GM19324 (cell line): ENCODE results near the gene LRRIQ1.
"Not testable (repeated sequence)": the region's sequence is repeated elsewhere in the genome, so short reads cannot be mapped to it uniquely, and the experiment has no call there.

ENCODE experiments used
- ATAC-seq: cut with Tn5 transposase; IDR thresholded peaks from one replicate; pipeline ENCODE4 v1.9.1; 2021; ENCODE audit warnings: mild to moderate bottlenecking, moderate library complexity; ENCODE audit not compliant: unreplicated experiment, low FRiP score

Gene LRRIQ1

DNA sequence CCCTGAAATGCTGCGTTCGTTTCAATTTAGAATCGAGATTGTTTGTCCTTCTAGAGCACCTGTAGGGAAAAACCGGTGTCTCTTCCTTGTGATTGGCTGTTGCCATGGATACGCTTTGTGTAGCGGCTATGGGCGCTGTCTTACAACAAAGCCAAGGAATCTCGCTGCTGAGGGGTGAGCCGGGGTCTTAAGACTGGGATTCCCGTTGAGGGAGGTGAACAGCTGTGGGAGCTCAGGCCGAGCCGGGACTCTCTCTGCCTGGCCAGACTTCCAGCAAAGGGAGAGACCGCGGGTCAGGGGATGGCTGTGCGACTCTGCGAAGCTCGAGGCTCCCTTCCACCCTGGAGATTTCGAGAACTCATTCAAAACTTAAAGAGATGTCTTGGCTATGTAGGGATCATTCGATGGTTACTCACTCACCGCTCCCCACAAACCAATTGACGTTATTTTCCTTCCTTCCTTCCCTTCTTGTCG, at the start of gene LRRIQ1, which contains the start of gene TSPAN19:
Gene LRRIQ1 (plus strand): TSS at position 118 of the 474 bp plus-strand sequence. CDS start 1,826 bp downstream, outside the sequence.
Gene TSPAN19 (minus strand): TSS at position 44 of the 474 bp plus-strand sequence. CDS start 6,331 bp downstream, outside the sequence.
- peak; percentile 93 for ATAC-seq

- ATAC-seq, result no peak
Observed at GRCh38 chr12:84986586-84986985, 49.6 kb upstream of the LRRIQ1 start.

DNA sequence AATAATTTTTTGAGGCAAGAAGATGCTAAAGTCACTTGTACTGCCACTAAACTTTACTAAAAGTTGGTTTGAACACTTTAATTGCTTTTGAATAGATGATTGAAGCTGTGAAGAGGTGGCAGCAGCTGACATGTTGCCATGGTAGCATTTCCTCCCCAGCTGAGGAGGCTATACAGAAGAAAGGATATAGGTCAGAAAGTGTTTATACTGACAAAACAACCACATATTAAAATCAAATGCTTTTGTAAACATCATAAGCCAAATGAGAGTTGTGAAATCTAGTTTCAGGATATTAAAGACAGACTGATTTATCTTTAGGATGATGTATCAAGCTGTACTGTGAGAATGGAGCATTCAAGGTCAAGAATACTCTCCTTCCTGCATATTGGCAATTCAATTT, 41.7 kb upstream of the LRRIQ1 start:
- no peak for ATAC-seq

DNA sequence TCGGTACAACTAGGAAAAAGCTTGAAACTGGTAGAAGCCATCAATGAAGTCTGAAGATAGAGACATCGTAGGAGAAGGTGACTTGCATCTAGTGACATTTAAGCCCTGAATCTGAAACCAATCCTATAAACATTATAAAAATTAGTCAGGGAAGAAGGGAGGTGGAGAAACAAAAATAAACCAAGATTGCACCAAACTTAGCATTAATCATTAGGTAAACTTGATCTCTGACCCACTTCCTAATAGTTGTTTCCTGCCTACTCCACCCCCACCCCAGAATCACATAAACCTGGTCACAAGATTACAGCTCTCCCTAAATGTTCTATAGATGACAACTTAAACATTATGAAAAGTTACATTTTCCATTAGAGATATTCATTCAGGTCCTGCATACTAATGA, 40.5 kb upstream of the LRRIQ1 start:
- ATAC-seq, result no peak

- no peak for ATAC-seq
Observed at GRCh38 chr12:84996759-84997158, 39.4 kb upstream of the LRRIQ1 start.

GRCh38 chr12:84998341-84998740, 37.8 kb upstream of the LRRIQ1 start:
- no peak for ATAC-seq

- no peak for ATAC-seq
Observed at GRCh38 chr12:85000729-85001128, 35.4 kb upstream of the LRRIQ1 start.

- no peak for ATAC-seq
Observed at GRCh38 chr12:85002778-85003296, 33.3 kb upstream of the LRRIQ1 start.

DNA sequence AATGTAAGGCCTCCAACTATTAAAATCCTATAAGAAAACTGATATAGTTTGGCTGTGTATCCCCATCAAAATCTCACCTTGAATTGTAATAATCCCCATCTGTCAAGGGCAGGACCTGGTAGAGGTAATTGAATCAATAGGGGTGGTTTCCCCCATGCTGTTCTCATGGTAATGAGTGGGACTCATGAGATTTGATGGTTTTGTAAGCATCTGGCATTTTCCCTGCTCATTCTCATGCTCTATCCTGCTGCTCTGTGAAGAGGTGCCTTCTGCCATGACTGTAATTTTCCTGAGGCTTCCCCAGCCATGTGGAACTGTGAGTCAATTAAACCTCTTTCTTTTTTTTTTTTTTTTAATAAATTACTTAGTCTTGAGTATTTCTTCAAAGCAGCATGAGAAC, 31.9 kb upstream of the LRRIQ1 start:
- ATAC-seq, result no peak

DNA sequence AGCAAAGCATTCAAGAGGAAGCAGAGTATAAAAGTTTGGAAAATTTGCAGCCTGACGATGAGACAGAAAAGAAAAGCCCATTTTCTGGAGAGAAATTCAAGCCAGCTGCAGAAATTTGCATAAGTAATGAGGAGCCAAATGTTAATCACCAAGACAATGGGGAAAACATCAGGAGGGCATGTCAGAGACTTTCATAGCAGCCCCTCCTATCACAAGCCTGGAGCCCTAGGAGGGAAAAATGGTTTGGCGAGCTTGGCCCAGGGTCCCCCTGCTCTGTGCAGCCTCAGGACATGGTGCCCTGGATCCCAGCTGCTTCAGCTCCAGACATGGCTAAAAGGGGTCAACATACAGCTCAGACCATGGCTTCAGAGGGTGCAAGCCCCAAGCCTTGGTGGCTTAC, 31.1 kb upstream of the LRRIQ1 start:
- ATAC-seq, result not testable (repeated sequence)

GRCh38 chr12:85005615-85006014, 30.5 kb upstream of the LRRIQ1 start:
- ATAC-seq, result no peak

DNA sequence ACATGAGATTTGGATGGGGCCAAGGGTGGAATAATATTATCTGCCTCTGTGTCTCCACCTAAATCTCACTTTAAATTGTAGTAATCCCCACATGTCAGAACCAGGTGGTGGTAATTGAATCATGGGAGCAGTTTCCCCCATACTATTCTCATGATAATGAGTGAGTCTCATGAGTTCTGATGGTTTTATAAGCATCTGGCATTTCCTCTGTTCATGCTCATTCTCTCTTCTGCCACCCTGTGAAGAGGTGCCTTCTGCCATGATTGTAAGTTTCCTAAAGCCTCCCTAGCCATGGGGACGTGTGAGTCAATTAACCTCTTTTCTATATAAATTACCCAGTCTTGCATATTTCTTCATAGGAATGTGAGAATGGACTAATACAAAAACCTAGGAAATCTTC, 29.9 kb upstream of the LRRIQ1 start:
- no peak for ATAC-seq

- ATAC-seq, result no peak
Observed at GRCh38 chr12:85007836-85008235, 28.3 kb upstream of the LRRIQ1 start.

- ATAC-seq, result no peak
Observed at GRCh38 chr12:85016413-85016812, 19.7 kb upstream of the LRRIQ1 start.

GRCh38 chr12:85017133-85017532, 19.0 kb upstream of the LRRIQ1 start:
- ATAC-seq, result no peak

GRCh38 chr12:85017618-85018017, 18.5 kb upstream of the LRRIQ1 start:
- ATAC-seq, result no peak

DNA sequence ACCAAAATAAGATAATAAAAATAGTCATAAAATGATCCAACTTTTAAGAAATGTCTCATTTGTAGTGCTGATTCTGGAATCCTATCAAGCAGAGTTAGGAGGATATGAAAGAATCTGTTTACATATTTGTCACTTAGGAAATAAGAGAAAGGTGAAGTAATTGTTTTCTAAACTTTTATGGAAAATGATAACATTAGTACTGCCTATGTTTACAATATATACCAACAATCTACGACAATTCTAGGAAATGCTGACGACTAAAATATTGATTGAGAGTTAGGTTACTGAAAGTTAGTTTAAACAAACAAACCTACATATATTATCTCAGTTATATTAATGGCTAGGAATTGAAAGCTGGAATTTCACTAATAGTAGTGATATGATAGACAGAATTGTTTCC, 18.1 kb upstream of the LRRIQ1 start:
- no peak for ATAC-seq

DNA sequence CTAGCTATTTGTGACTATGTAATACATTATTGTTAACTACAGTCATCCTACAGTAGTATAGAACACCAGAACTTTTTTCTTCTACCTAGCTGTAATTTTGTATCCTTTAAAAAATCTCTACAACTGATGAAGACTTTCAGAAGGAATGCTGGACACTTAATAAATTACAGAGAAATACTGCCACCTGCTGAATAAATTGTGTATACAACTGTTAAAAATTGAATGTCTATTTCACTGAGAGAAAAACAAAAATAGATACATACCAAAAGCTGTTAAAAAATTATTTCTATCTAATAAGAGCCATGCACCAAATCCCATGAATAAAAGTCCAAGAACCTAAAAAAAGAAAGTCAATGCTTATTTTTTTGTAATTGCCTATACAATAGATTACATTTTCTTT, 6.7 kb upstream of the LRRIQ1 start:
- no peak for ATAC-seq

DNA sequence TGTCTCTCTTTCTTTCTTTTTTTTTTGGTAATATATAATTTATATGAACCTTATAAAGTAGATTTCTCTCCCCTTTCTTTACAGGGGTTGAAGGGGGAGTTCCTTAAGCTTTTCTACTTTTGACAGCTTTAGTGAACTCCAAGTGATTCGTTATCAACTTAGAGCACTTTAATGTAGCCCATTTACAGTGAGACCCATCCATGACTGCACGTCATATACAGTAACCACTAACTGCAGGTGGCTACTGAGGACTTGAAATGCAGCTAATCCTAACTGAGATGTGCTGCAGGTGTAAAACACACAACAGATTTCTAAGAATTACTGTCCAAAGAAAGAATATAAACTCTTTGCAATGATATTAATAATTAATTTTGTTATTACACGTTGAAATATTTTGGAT, 582 bp downstream of the LRRIQ1 start:
- ATAC-seq, result no peak

GRCh38 chr12:85041395-85041794, 5.2 kb downstream of the LRRIQ1 start:
- ATAC-seq, result no peak

DNA sequence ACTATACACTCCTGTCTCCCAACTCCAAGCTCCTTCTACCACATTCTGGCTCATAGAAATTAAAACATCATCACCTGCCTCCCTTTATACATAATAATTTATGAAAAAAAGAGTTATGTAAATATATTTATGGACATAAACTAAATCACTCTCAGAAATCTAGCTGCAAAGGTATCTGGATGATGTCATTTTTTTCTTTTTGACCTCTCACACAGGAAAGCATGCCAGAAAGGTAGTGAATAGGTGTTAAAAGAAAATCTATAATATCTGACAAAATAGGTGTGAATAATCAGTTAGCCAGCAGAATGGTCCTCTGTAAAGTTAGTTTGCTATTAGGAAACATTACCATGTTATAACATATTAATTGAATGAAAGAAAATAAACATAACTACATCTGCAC, 7.7 kb downstream of the LRRIQ1 start:
- ATAC-seq, result no peak

- no peak for ATAC-seq
Observed at GRCh38 chr12:85057370-85057963, 21.3 kb downstream of the LRRIQ1 start.
